ENCODE measurements around the gene CPA2. TPM values are rescaled to one million over a fixed set of nuclear protein-coding genes. Genes with fewer than 3 reads are reported as not detected.

CPA2 gene
- total and polyA plus RNA-seq, 11 donors: 0.17 to 1.1 (median 0.79) TPM; not detected in 6

- no peaks in the 10 kb centered on the region for H3K9me3 ChIP-seq
- ATAC-seq (no peak), DNase-seq (no peak)
- H3K36me3 ChIP-seq: no peaks in the 10 kb centered on the region
- WGBS, 4 donors: 90 to 96% (median 93%) methylated on average over 10 of the region's 10 CpGs
- no peaks in the 10 kb centered on the region for H3K27me3 ChIP-seq
- intact Hi-C loops (cut with DNase I): loop anchor here in 1 of 10 donors (10.0 kb wide), 1 partner anchor 60 kb away; the partner anchor contains the start of gene CPA1
- no peaks in the 10 kb centered on the region for H3K4me1 ChIP-seq
- H3K4me3 ChIP-seq: no peak overlapping the region
- H3K27ac ChIP-seq: no peak overlapping the region
- no peak for TF ChIP-seq CTCF (IDR thresholded peaks at IDR 0.05)
- TF ChIP-seq POLR2A (IDR thresholded peaks at IDR 0.05): no peak
Observed at GRCh38 chr7:130324306-130324943, 57.8 kb downstream of the CPA2 start.

- Histone ChIP-seq H3K36me3 (no peaks in the 10 kb centered on the region), H3K9me3 (no peaks in the 10 kb centered on the region), H3K27me3 (no peaks in the 10 kb centered on the region), H3K4me3 (no peak overlapping the region), H3K4me1 (peaks cover 0 to 3% (median 0%) of the 10 kb centered on the region in 12 donors), H3K27ac (no peak overlapping the region)
- TF ChIP-seq CTCF (IDR thresholded peaks at IDR 0.05): no peak
- no peak for TF ChIP-seq POLR2A (IDR thresholded peaks at IDR 0.05)
- intact Hi-C loops (cut with DNase I): loop anchor here in 1 of 10 donors (10.0 kb wide), 1 partner anchor 55 kb away; the partner anchor contains the start of gene CPA1
- DNase-seq (no peak), ATAC-seq (no peak)
- 74 to 78% (median 74%) methylated on average over 3 of the region's 3 CpGs for WGBS, 4 donors
Observed at GRCh38 chr7:130329681-130330080, 63.0 kb downstream of the CPA2 start.

GRCh38 chr7:130332259-130333053 is 65.8 kb downstream of the CPA2 start:
- no peak for DNase-seq
- Histone ChIP-seq H3K9me3 (no peaks in the 10 kb centered on the region), H3K4me1 (peaks cover 0 to 5% (median 0%) of the 10 kb centered on the region in 12 donors), H3K27me3 (no peaks in the 10 kb centered on the region), H3K36me3 (no peaks in the 10 kb centered on the region), H3K4me3 (no peak overlapping the region), H3K27ac (no peak overlapping the region)
- WGBS, 4 donors: 92 to 95% (median 94%) methylated on average over 4 of the region's 4 CpGs
- TF ChIP-seq CTCF (IDR thresholded peaks at IDR 0.05) (no peak), POLR2A (IDR thresholded peaks at IDR 0.05) (no peak)
- ATAC-seq: no peak
- intact Hi-C loops (cut with DNase I): no loop called here

- Histone ChIP-seq H3K27me3 (no peaks in the 10 kb centered on the region), H3K36me3 (no peaks in the 10 kb centered on the region), H3K4me1 (peaks cover 0 to 5% (median 0%) of the 10 kb centered on the region in 12 donors), H3K4me3 (no peak overlapping the region), H3K9me3 (no peaks in the 10 kb centered on the region), H3K27ac (no peak overlapping the region)
- ATAC-seq (no peak), DNase-seq (no peak)
- no peak for TF ChIP-seq CTCF (IDR thresholded peaks at IDR 0.05)
- no peak for TF ChIP-seq POLR2A (IDR thresholded peaks at IDR 0.05)
- WGBS, 4 donors: 70 to 81% (median 78%) methylated on average over 2 of the region's 2 CpGs
- intact Hi-C loops (cut with DNase I): no loop called here
Observed at GRCh38 chr7:130333832-130334231, 67.2 kb downstream of the CPA2 start.
